Measurements from ENCODE around the gene PTPN14. TPM values are rescaled to one million over a fixed set of nuclear protein-coding genes. Genes with fewer than 3 reads are reported as not detected.

PTPN14 gene
- total RNA-seq, 2 experiments from 2014 or later, result 0.20 to 0.28 TPM

- Mint-ChIP-seq H3K4me3 (no peak overlapping the region), H3K36me3 (ENCODE audit: low read depth) (no peaks in the 10 kb centered on the region), H3K27ac (no peak overlapping the region), H3K27me3 (peaks cover 10% of the 10 kb centered on the region), H3K4me1 (no peaks in the 10 kb centered on the region), H3K9me3 (no peaks in the 10 kb centered on the region)
- no peak for DNase-seq
- ChIA-PET POLR2A (no interaction called here), CTCF (no interaction called here)
These were observed 183.6 kb downstream of the PTPN14 start for GRCh38 chr1:214367841-214368240.

GRCh38 chr1:214364786-214365295, 186.6 kb downstream of the PTPN14 start:
- Mint-ChIP-seq H3K27me3 (peaks cover 19% of the 10 kb centered on the region), H3K4me1 (peaks cover 3% of the 10 kb centered on the region), H3K27ac (no peak overlapping the region), H3K4me3 (no peak overlapping the region), H3K36me3 (ENCODE audit: low read depth) (no peaks in the 10 kb centered on the region), H3K9me3 (no peaks in the 10 kb centered on the region)
- DNase-seq, result no peak
- CTCF ChIA-PET, result no interaction called here
- POLR2A ChIA-PET, result no interaction called here

- ChIA-PET CTCF (no interaction called here), POLR2A (no interaction called here)
- Mint-ChIP-seq H3K36me3 (ENCODE audit: low read depth) (no peaks in the 10 kb centered on the region), H3K4me3 (no peak overlapping the region), H3K4me1 (peaks cover 3% of the 10 kb centered on the region), H3K9me3 (no peaks in the 10 kb centered on the region), H3K27ac (no peak overlapping the region), H3K27me3 (peaks cover 18% of the 10 kb centered on the region)
- DNase-seq, result no peak
These were observed 187.0 kb downstream of the PTPN14 start for GRCh38 chr1:214364386-214364785.

GRCh38 chr1:214363386-214363785, 188.0 kb downstream of the PTPN14 start:
- no peak overlapping the region for H3K27ac Mint-ChIP-seq
- ChIA-PET CTCF (no interaction called here), POLR2A (no interaction called here)
- H3K4me3 Mint-ChIP-seq, result no peak overlapping the region
- DNase-seq, result no peak
- no peaks in the 10 kb centered on the region for H3K9me3 Mint-ChIP-seq
- H3K36me3 Mint-ChIP-seq (ENCODE audit: low read depth), result no peaks in the 10 kb centered on the region
- H3K4me1 Mint-ChIP-seq, result peaks cover 3% of the 10 kb centered on the region
- H3K27me3 Mint-ChIP-seq, result peaks cover 18% of the 10 kb centered on the region

GRCh38 chr1:214362188-214362882, 189.1 kb downstream of the PTPN14 start:
- CTCF ChIA-PET, result interaction anchor here (0.6 to 1.3 kb wide), 3 partner anchors 29 to 1251 kb away, joined by 3 read pairs; no protein-coding TSS in a partner anchor
- H3K36me3 Mint-ChIP-seq (ENCODE audit: low read depth), result no peaks in the 10 kb centered on the region
- H3K27ac Mint-ChIP-seq, result no peak overlapping the region
- H3K4me1 Mint-ChIP-seq, result peaks cover 3% of the 10 kb centered on the region
- POLR2A ChIA-PET, result no interaction called here
- peaks cover 18% of the 10 kb centered on the region for H3K27me3 Mint-ChIP-seq
- DNase-seq, result no peak
- H3K4me3 Mint-ChIP-seq, result no peak overlapping the region
- H3K9me3 Mint-ChIP-seq, result no peaks in the 10 kb centered on the region

GRCh38 chr1:214361636-214362035, 189.8 kb downstream of the PTPN14 start:
- H3K27me3 Mint-ChIP-seq, result peaks cover 21% of the 10 kb centered on the region
- H3K9me3 Mint-ChIP-seq, result no peaks in the 10 kb centered on the region
- H3K4me3 Mint-ChIP-seq, result no peak overlapping the region
- no peak for DNase-seq
- H3K36me3 Mint-ChIP-seq (ENCODE audit: low read depth), result no peaks in the 10 kb centered on the region
- POLR2A ChIA-PET, result no interaction called here
- no peak overlapping the region for H3K27ac Mint-ChIP-seq
- H3K4me1 Mint-ChIP-seq, result peaks cover 3% of the 10 kb centered on the region
- CTCF ChIA-PET, result interaction anchor here (1.1 to 1.3 kb wide), 2 partner anchors 29 to 30 kb away, joined by 3 read pairs; no protein-coding TSS in a partner anchor

- Mint-ChIP-seq H3K9me3 (no peaks in the 10 kb centered on the region), H3K27me3 (peaks cover 23% of the 10 kb centered on the region), H3K4me3 (no peak overlapping the region), H3K36me3 (ENCODE audit: low read depth) (no peaks in the 10 kb centered on the region), H3K4me1 (peaks cover 3% of the 10 kb centered on the region), H3K27ac (no peak overlapping the region)
- no peak for DNase-seq
- ChIA-PET POLR2A (no interaction called here), CTCF (interaction anchor here (1.1 kb wide), 1 partner anchor 29 kb away, joined by 3 read pairs; no protein-coding TSS in a partner anchor)
These were observed 190.8 kb downstream of the PTPN14 start for GRCh38 chr1:214360525-214361164.

GRCh38 chr1:214360116-214360515, 191.3 kb downstream of the PTPN14 start:
- H3K9me3 Mint-ChIP-seq, result no peaks in the 10 kb centered on the region
- H3K4me1 Mint-ChIP-seq, result peaks cover 3% of the 10 kb centered on the region
- no peak for DNase-seq
- CTCF ChIA-PET, result no interaction called here
- H3K27ac Mint-ChIP-seq, result no peak overlapping the region
- no peaks in the 10 kb centered on the region for H3K36me3 Mint-ChIP-seq (ENCODE audit: low read depth)
- H3K27me3 Mint-ChIP-seq, result peaks cover 23% of the 10 kb centered on the region
- H3K4me3 Mint-ChIP-seq, result no peak overlapping the region
- POLR2A ChIA-PET, result no interaction called here

GRCh38 chr1:214354440-214355148, 196.8 kb downstream of the PTPN14 start:
- DNase-seq, result no peak
- no peaks in the 10 kb centered on the region for H3K9me3 Mint-ChIP-seq
- CTCF ChIA-PET, result interaction anchor here (1.1 to 3.0 kb wide), 2 partner anchors 12 to 23 kb away, joined by 4 to 15 read pairs; no protein-coding TSS in a partner anchor
- no peaks in the 10 kb centered on the region for H3K36me3 Mint-ChIP-seq (ENCODE audit: low read depth)
- POLR2A ChIA-PET, result no interaction called here
- H3K4me1 Mint-ChIP-seq, result no peaks in the 10 kb centered on the region
- no peak overlapping the region for H3K4me3 Mint-ChIP-seq
- H3K27me3 Mint-ChIP-seq, result peaks cover 5% of the 10 kb centered on the region
- H3K27ac Mint-ChIP-seq, result no peak overlapping the region

- no peaks in the 10 kb centered on the region for H3K4me1 Mint-ChIP-seq
These were observed 198.6 kb downstream of the PTPN14 start for GRCh38 chr1:214352838-214353237.

GRCh38 chr1:214351551-214352277, 199.7 kb downstream of the PTPN14 start:
- no peaks in the 10 kb centered on the region for H3K4me1 Mint-ChIP-seq
- ChIA-PET POLR2A (no interaction called here), CTCF (interaction anchor here (3.0 kb wide), 1 partner anchor 20 kb away, joined by 15 read pairs; no protein-coding TSS in a partner anchor)
- no peak overlapping the region for H3K27ac Mint-ChIP-seq
- DNase-seq, result no peak
- H3K27me3 Mint-ChIP-seq, result peaks cover 3% of the 10 kb centered on the region
- no peaks in the 10 kb centered on the region for H3K9me3 Mint-ChIP-seq
- H3K36me3 Mint-ChIP-seq (ENCODE audit: low read depth), result no peaks in the 10 kb centered on the region
- H3K4me3 Mint-ChIP-seq, result no peak overlapping the region

More at GRCh38 chr1:214352838-214353237, 198.6 kb downstream of the PTPN14 start:
- no peaks in the 10 kb centered on the region for H3K9me3 Mint-ChIP-seq
- H3K36me3 Mint-ChIP-seq (ENCODE audit: low read depth), result no peaks in the 10 kb centered on the region
- POLR2A ChIA-PET, result no interaction called here
- peaks cover 5% of the 10 kb centered on the region for H3K27me3 Mint-ChIP-seq
- no peak overlapping the region for H3K27ac Mint-ChIP-seq
- DNase-seq, result no peak
- CTCF ChIA-PET, result interaction anchor here (3.0 kb wide), 1 partner anchor 21 kb away, joined by 15 read pairs; no protein-coding TSS in a partner anchor
- no peak overlapping the region for H3K4me3 Mint-ChIP-seq

GRCh38 chr1:214349781-214350180, 201.6 kb downstream of the PTPN14 start:
- H3K4me1 Mint-ChIP-seq, result no peaks in the 10 kb centered on the region
- H3K27ac Mint-ChIP-seq, result no peak overlapping the region
- no peaks in the 10 kb centered on the region for H3K27me3 Mint-ChIP-seq
- no peak for DNase-seq
- ChIA-PET POLR2A (no interaction called here), CTCF (interaction anchor here (0.7 to 3.6 kb wide), 2 partner anchors 17 to 1314 kb away, joined by 3 to 30 read pairs; no protein-coding TSS in a partner anchor)
- peaks cover 6% of the 10 kb centered on the region for H3K36me3 Mint-ChIP-seq (ENCODE audit: low read depth)
- no peak overlapping the region for H3K4me3 Mint-ChIP-seq
- H3K9me3 Mint-ChIP-seq, result peaks cover 6% of the 10 kb centered on the region
